ENCODE results near the gene CCDC8. TPM values are rescaled to one million over a fixed set of nuclear protein-coding genes. Genes with fewer than 3 reads are reported as not detected.
"Not testable (repeated sequence)": the region's sequence is repeated elsewhere in the genome, so short reads cannot be mapped to it uniquely, and the experiment has no call there.

The CCDC8 gene, protein sequence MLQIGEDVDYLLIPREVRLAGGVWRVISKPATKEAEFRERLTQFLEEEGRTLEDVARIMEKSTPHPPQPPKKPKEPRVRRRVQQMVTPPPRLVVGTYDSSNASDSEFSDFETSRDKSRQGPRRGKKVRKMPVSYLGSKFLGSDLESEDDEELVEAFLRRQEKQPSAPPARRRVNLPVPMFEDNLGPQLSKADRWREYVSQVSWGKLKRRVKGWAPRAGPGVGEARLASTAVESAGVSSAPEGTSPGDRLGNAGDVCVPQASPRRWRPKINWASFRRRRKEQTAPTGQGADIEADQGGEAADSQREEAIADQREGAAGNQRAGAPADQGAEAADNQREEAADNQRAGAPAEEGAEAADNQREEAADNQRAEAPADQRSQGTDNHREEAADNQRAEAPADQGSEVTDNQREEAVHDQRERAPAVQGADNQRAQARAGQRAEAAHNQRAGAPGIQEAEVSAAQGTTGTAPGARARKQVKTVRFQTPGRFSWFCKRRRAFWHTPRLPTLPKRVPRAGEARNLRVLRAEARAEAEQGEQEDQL
- 0.56 and 0.68 TPM in 2 replicates for total RNA-seq

DNA sequence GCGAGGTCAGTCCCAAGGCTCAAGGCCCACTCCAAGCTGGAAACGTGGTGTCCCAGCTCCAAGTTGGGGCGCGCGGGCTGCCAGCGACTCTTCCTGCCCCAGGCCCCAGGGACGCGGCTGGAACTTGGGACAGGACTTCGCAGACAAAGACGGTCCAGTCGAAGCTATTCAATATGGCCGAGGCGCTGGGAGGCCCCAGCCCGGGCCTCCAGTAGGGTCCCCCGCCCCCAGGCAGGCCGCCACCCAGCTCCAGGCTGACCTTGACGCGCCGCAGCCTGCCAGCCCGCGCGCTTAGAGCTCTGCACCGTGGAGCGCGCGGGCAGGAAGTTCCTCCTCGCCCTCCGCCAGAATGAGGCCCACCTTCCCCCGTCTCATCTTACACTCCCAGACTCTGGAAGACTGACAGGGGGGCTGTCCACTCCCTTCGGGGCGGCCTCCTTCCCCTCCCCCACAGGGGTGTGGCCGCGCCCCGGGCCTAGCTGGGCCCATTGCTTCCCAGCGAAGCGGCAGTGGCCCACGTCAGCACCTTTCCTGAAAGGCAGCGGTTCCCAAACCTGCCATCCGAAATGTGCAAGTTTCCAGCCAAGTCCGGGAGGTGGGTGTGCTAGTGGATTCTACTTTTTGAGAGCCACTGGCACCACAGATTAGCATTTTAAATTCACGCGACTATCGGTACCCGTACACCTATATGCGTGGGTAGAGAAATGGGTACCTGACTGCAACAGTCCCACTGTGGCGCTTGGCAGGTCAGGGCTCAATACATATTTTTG lies at the start of gene CCDC8:
Gene CCDC8, minus strand, starts transcription at position 303 of the 770 bp plus-strand sequence. CDS start 754 bp downstream, outside the sequence.
- DNase-seq = peak; percentile 53

DNA sequence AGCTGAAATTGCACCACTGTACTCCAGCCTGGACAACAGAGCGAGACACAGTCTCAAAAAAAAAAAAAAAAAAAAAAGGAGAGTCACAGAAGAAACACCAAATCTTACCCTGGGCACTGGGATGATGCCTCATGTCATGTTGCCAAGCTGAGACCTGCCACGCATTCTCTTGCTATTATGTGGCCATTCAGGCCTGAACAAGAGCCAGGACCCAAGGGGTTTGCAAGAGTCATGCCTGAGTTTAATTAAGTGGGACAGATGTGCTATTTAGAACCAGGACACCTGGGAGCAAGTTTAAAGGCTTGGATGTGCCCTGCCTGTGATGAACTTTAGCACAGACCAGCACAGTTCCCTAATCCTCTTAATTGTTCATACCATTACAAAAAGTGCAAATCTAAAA lies 48.2 kb upstream of the CCDC8 start:
- DNase-seq = no peak

DNA sequence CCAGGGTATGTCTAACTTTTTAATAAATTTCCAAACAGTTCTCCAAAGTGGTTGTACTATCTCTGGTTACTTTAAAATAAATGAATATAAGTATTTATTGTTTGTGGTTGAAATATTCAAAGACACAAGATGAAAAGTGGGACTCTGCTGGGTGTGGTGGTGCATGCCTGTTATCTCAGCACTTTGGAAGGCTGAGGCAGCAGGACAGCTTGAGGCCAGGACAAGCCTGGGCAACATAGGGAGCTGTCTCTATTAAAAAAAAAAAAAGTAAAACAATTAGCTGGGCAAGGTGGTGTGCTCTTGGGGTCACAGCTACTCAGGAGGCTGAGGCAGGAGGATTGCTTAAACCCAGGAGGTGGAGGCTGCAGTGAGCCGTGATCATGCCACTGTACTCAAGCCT lies 47.6 kb upstream of the CCDC8 start:
- DNase-seq = no peak

DNA sequence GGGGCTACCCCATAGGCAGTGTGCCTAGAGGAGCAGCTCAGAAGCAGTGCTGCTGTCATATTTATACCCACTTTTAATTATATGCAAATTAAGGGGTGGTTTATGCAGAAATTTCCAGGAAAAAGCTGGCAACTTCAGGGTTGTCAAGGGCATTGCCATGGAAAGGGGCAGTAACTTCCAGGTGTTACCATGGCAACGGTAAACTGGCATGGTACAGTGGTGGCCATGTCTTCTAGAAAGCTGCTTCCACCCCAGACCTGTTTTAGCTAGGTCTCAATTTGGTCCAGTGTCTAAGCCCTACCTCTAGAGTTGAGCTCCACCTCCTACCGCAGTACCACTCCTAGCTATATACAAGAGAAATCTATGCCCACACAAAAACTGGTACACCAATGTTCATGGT lies 46.7 kb upstream of the CCDC8 start:
- no peak for DNase-seq

DNA sequence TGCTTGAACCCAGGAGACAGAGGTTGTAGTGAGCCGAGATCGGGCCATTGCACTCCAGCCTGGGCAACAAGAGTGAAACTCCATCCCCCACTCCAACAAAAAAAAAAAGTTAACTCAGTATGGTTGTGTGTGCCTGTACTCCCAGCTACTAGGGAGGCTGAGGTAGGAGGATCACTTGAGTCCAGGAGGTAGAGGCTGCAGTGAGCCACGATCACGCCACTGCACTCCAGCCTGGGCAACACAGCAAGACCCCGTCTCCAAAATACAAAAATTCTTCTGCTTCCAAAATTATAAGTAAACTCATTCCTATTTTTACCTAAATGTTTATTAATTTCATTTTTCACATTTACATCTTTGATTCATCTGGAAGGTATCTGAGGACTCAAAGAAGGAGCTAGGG lies 43.6 kb upstream of the CCDC8 start:
- DNase-seq = no peak

DNA sequence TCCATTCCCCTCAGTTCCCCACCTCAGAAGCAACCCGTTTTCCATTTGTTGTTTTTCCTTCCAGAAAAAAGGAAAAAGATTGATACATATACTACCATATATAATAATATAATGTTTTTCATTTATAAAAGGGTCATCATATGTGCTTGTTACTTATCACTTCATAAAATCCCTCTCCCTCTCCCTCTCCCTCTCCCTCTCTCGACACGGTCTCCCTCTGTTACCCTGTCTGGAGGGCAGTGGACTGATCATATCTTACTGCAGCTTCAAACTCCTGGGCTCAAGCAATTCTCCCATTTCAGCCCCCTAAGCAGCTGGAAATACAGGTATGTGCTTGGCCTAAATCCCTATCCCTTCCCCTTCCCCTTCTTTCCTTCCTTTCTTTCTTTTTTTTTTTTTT lies 40.9 kb upstream of the CCDC8 start:
- DNase-seq = no peak

DNA sequence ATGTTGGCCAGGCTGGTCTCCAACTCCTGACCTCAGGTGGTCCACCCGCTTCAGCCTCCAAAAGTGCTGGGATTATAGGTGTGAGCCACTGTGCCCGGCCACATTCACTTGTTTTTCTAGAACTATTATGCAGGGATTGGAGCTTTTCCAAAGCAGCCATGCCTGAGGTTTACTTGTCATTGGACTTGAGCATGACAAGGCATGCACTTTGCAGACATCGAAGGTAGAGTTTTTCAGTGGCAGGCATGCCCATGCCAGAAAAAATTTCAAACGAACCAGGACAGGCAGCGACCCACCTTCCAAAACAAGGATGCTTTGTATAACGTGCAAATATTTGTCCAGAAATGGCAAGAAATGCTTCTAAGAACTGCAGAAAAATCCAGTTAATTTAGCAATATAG lies 40.3 kb upstream of the CCDC8 start:
- no peak for DNase-seq

DNA sequence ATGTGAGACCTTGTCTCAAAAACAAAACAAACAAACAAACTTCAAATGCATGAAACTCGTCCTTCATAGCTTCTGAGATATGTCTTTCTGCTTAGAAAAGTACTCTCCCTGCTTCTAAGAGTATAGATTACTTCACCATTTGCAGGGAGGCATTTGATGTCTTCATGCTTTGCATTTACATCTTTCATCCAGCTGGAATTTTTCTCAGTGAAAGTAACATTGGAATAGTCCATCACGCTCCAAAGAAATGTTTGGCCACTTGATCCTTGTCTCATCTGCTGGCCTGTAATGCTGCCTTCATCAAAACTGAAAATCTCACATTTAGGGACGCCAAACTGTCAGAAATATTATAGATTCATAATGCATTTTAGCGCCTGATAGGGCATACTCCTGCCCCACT lies 38.8 kb upstream of the CCDC8 start:
- no peak for DNase-seq

DNA sequence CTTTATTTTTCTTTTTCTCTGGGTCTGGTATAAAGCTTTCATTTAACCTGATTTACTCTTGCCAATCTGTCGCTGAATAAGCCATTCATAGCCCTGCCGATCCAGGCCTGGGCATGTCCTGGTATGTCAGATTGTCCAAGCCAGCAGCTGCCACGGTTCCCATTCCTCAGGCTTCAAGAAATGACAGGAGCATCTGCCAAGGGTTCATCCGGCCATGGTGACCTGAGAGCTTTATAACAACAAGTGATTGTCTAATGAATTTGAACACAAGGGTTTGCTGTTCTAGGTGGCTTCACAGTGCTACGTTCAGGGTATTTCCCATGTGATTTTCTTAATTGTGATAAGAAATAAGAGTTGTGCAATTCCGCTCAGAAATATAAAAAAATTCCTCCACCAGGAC lies 38.0 kb upstream of the CCDC8 start:
- no peak for DNase-seq

DNA sequence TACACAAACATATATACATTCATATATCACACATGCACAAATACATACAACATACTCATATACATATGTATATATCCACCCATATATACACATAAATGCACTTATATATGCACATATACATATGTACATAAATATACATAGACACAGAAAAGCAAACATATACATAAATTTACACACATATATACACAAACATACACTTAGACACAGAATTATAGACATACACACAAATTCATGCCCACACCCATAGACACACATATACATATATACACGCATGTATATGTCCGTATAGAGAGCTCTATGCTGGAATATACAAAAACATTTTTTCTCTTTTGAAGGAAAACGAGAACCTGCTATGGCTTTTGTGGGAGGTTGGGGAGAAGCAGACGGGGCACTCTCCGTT lies 37.4 kb upstream of the CCDC8 start:
- DNase-seq = no peak

DNA sequence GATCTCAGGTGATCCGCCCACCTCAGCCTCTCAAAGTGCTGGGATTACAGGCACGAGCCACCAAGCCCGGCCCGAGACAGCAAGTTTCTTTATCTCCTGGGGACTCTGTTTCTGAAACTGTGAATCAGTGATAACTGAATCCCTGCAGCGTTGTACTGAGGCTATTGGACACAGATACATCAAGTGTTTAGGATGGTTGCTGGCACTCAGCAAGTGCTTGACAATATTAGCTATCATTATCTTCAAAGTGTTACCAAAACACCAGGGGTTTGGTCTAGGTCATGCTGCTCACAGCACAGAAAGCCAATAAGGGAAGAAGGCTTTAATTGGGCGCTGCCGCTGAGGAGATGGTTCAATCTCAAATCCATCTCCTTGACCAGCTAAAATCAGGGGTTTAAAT lies 35.9 kb upstream of the CCDC8 start:
- DNase-seq = no peak

DNA sequence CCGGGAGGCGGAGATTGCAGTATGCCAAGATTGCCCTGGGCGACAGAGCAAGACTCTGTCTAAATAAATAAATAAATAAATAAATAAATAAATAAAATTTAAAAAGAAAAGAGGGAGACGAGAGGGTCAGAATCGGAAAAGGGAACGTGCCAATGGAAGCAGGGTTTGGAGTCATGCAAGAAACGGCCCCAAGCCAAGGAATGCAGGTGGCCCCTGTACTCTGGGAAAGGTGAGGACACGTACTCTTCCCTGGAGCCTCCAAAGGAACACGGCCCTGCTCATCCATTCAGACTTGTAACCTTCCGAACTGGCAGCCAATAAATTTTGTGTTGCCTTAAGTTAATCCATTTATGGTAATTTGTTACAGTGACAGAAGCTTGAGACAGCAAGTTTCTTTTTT lies 35.2 kb upstream of the CCDC8 start:
- DNase-seq = no peak

DNA sequence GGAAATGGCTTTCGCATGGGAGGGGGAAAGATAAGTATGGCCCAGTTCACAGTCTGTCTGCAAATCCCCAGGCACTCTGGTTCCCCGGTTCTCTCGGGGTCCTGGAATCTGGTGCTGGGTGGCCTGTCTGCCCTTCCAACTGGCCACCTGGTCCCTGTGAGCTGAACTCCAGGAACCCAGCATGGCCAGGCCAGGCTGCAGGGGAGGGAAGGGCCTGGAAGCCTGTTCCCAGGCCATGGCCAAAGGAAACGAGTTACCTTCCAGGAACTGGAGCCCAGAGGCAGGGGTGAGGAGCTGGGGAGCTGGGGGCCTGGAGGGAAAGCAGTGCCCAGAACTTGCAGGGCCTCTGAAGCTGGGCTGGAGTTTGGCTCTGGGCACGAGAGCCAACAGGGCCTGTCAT lies 34.5 kb upstream of the CCDC8 start:
- no peak for DNase-seq

DNA sequence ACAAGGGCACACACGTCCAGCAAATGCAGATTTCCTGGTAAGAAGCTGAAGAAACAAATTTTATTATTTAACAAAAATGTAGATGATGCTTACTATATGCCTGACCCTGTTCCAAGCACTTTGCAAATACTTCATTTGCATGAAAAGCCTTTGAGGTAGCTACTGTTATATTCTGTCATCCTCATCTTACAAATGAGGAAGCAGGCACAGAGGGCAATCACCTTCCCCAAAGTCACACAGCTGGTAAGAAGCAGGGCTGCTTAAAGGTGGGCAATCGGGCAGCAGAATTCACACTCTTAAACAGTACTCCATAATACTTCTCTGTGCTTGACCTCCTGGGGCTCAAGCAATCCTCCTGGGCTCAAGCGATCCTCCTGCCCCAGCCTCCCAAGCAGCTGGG lies 33.6 kb upstream of the CCDC8 start:
- no peak for DNase-seq

DNA sequence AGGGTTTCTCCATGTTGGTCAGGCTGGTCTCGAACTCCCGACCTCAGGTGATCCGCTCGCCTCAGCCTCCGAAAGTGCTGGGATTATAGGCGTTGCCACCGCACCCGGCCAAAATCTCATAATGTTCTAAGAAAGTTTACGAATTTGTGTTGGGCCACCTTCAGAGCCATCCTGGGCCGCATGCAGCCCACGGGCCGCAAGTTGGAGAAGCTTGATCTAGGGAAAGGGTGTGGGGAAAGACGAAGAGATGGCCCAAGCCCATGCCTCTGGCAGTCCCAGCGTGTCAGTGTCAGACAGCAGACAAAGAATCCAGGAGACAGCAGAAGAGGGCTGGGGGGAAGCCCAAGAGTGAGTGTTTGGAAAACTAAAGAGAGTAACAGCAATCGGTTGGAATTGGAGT lies 32.7 kb upstream of the CCDC8 start:
- no peak for DNase-seq

DNA sequence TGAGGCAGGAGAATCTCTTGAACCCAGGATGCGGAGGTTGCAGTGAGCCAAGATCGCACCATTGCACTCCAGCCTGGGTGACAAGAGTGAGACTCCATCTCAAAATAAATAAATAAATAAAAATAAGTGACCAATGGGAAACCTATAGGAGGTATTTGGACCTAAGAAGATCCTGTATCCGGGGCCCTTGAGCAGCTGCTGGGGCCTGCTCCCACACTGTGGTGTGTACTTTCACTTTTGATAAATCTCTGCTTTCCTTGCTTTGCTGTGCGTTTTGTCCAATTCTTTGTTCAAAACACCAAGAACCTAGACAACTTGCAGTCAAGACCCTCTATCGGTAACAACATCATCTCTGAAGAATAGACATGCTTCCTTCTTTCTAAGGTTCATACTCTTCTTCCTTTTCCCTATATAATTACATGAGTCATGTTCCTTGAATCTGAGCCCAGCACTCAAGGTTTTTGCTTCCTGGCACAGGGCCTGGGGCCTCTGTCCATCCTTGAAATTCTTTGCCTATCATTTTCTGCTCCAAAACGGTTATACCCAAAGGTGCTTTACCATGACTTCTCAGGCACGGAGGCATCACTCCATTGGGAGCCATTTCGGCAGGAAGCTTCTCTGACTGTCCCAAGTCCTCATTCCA lies 29.6 kb upstream of the CCDC8 start:
- peak; percentile 53 for DNase-seq

DNA sequence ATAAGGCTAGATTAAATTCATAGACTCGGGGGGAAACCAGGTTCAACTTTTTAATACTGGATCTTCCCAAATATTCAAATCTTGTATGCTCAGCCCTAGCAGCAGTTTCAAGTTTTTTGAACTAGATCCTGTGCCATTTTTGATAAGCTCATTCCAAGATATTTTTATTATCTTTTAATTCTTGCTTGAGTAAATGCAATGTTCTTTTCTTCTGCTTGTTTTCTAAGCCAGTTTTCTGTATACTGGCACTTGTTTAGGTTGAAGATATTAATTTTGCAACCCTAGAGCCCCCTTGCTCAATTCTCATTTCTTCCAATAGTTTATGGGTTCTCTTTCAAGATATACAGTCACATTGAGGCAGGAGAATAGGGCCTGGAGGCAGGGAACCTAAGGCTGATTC lies 28.5 kb upstream of the CCDC8 start:
- no peak for DNase-seq

DNA sequence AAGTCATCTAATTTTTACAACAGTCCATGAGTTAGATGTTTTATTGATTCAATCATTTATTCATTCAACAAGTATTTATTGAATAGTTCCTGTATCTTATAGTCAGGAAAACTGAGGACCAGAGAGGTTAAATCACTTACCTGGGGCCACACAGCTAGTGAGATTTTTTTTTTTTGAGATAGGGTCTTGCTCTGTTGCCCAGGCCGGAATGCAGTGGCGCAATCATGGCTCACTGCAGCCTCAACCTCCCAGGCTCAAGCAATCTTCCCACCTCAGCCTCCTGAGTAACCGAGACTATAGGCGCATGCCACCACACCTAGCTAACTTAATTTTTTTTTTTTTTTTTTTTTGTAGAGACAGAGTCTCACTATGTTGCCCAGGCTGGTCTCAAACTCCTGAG lies 22.3 kb upstream of the CCDC8 start:
- DNase-seq = not testable (repeated sequence)

DNA sequence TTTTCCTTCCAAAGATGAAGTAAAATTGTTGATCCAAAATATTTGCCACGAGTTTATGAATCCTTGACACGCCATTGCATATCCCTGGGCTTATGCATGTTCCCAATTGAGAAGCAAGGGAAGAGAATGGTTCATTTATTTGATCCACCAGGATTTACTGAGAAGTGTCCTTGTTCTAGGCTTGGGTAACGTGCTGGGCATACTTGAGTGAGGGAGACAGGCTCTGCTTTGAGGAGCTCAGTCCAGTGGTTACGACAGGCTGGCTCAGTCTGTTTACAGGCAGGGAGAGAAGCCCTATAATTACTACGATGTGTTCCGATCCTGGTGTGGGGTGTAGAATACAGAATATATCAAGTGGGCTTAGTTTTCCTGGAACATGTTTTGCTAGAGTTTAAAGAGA lies 21.6 kb upstream of the CCDC8 start:
- no peak for DNase-seq

DNA sequence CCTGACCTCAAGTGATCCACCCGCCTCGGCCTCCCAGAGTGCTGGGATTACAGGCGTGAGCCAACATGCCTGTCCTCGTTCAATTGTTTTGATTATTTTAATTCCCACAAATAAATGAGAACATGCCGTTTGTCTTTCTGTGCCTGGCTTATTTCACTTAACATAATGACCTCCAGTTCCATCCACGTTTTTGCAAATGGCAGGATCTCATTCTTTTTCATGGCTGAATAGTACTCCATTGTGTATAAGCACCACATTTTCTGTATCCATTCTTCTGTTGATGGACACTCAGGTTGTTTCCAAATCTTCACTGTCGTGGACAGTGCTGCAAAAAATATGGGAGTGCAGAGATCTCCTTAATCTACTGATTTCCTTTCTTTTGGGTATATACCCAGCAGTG lies 20.1 kb upstream of the CCDC8 start:
- not testable (repeated sequence) for DNase-seq

DNA sequence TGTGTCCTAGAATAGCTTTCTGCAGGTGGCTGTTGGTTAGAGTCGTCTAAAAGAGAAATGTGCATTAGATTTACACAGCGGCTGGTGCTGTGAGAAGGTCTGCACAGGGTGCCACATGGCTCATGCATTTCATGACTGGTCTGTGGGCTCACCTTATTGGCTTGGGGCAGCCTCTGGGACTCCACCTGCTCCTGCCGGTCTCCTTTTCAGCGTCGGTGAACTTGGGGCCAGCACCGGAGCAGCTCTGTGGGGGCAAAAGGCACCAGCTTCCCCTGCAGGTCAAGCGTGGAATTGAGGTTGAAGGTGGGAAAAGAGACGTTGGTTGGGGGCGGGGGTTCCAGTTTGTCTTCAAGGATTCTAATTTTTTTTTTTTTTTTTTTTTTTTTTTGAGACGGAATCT lies 18.5 kb upstream of the CCDC8 start:
- no peak for DNase-seq

DNA sequence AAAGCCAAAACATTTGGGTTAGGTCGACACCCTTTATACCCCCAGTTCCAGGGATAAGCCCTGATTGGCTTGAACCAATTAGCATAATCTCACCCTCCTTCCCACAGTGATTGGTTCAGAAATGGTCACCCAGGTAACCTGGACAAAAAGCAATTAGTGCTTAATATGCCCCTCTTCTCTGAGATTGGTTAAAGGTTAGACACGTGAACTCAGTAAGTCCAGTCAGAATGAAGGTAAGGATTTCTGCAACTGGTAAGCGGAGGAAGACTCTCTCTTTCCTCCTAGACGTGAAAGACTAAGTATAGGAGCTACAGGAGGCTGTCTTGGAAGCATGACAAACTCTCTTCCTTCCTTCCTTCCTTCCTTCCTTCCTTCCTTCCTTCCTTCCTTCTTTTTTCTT lies 16.6 kb upstream of the CCDC8 start:
- DNase-seq = no peak
